Endometrial microvascular endothelial cells (primary cell): ENCODE measurements around the gene NOMO2. TPM values are rescaled to one million over a fixed set of nuclear protein-coding genes. Genes with fewer than 3 reads are reported as not detected.
"Not testable (repeated sequence)": the region's sequence is repeated elsewhere in the genome, so short reads cannot be mapped to it uniquely, and the experiment has no call there.

Experiments
- in situ Hi-C: cut with HindIII; loops from 2 replicates; pipeline ENCODE4 v1.10.0; 2017; ENCODE audit warnings: low sequenced_read_pairs, low pct_unique_long_range_greater_than_20kb; ENCODE audit errors: inconsistent ontology term
- total RNA-seq: library from RNA; depleted of rRNA; stranded (reverse); fragments of >200 nt; gene quantifications from one replicate; pipeline ENCODE4 v1.2.3, GENCODE V29; 2015; ENCODE audit errors: inconsistent ontology term

NOMO2 gene
- total RNA-seq, 1 donor from 2014 or later, result 136 TPM

DNA sequence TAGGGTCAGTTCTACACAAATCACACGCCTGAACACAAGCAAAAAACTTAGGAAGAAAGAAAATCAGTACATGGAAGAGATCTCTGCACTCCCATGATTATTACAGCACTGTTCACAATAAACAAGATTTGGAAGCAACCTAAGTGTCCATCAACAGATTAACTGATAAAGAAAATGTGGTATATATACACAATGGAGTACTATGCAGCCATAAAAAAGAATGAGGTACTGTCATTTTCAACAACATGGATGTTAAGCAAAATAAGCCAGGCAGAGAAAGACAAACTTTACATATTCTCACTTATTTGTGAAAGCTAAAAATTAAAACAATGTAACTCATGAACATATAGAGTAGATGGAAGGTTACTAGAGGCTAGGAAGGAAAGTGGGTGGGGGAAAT, 16.0 kb upstream of the NOMO2 start:
- in situ Hi-C loops, result not testable (repeated sequence)

- in situ Hi-C loops, result not testable (repeated sequence)
Measured at GRCh38 chr16:18575945-18576344, 14.0 kb upstream of the NOMO2 start.

DNA sequence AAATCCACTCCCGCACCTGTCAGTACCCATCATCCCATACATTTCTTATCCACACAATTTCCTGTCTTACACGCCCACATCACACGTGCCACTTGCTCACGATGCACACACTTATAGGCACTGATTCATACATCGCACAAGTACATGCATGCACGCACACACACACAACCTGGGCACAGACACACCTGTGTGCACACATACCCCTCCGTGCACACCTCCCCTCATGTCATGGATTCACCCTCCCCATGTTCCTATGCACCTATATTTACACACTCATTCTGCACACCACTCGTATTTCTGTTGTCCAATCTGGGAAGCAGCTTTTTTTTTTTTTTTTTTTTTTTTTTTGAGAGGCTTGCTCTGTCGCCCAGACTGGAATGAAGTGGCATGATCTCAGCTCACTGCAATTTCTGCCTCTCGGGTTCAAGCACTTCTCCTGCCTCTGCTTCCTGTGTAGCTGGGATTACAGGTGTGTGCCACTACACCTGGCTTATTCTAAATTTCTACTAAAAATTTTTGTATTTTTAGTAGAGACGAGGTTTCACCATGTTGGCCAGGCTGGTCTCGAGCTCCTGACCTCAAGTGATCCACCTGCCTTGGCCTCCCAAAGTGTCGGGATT, 13.5 kb upstream of the NOMO2 start:
- in situ Hi-C loops, result not testable (repeated sequence)

DNA sequence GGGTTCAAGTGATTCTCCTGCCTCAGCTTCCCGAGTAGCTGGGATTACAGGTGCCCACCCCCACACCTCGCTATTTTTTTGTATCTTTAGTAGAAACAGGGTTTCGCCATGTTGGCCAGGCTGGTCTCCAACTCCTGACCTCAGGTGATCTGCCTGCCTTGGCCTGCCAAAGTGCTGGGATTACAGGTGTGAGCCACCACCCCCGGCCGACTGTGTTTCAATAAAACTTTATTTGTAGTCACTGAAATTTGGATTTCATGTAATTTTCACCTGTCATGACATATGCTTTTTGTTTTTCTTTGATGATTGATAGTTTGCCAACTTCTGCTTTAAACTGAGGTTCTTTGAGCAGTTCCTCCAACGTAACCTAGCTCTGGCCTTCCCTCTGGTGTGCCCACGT, 12.0 kb upstream of the NOMO2 start:
- in situ Hi-C loops, result not testable (repeated sequence)

- in situ Hi-C loops, result not testable (repeated sequence)
Measured at GRCh38 chr16:18572973-18573372, 11.1 kb upstream of the NOMO2 start.

DNA sequence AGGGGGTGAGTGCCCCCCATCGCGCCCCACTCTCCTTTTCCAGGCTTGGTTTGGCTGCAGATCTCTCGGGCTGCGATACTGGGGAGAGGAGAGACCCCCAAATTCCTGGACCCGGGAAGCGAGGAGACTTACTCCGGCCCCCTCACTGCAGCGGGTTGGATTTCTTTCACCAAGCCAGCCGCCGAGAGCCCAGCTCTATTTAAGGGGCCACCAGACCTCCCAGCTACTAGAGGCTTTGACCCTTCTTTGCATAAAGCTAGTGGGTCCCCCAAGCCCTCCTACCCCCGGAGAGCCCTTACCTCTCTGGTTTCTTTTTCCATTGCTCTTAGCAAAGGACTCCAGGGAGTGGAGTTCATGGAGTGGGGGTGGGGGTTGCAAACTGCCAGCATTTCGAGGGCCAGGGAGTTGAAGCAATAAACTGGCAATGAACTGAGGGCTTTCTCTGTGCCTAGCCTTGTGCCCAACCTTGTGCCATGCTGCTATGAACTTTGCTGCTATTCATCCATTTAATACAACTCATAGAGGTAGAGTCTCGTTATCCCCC, 9.5 kb upstream of the NOMO2 start:
- in situ Hi-C loops, result not testable (repeated sequence)

GRCh38 chr16:18570529-18571306, 8.8 kb upstream of the NOMO2 start:
- in situ Hi-C loops, result not testable (repeated sequence)

- in situ Hi-C loops, result not testable (repeated sequence)
Measured at GRCh38 chr16:18560416-18561220, 1.3 kb downstream of the NOMO2 start.

GRCh38 chr16:18553671-18554070, 8.2 kb downstream of the NOMO2 start:
- in situ Hi-C loops, result not testable (repeated sequence)

DNA sequence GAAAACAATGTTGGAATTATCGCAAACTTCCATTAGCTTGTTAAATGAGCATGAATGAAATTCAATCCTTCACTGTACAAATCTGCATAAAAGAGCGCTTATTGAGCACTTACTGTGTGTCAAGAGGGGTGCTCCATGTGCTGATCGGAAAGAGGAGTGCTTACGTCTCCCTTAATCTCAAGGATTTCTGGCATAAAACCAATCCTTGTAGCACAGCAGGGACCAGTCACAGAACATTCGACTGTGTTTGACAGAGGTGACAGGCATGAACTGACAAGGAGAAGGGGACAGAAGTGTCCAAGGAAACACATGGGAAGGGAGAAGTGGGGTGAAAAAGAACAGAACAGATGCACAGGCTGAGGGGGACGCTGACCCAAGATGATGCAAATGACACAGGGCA, 14.5 kb downstream of the NOMO2 start:
- in situ Hi-C loops, result not testable (repeated sequence)

- in situ Hi-C loops, result not testable (repeated sequence)
Measured at GRCh38 chr16:18546853-18547252, 15.0 kb downstream of the NOMO2 start.

DNA sequence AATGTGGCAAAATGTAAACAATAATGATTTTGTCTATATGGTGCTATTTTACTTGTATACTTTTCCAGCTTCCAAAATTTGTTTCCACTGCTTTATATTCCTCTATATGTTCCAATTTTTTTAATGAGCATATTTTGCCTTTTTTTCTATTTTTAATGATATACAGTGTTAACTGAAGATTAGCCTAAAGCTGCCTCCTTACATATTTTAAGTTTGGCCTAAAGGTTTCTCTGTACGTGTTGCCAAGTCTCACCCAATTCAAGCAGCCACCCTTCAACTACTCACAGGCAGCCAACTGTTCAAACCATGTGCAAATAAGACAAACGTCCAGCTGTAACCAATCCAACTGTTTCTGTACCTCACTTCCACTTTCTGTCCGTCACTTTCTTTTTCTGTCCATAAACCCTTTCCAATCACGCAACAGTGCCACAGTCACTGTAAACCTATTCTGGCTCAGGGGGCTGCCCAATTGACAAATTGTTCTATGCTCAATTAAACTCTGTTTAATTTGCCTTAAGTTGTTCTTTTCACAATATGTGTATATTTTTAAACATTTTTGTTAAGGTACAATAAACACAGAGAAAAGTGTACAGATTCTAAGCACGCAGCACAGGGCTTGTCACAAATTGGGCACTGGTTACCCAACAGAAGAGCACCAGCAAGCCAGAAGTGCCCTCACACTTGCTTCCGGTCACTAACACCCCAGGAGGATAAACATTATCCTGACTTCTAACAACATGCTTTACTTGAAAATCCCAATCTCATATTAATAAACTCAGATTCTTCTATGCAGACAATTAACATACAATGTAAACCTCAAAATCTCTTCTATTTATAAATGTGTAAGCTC, 17.4 kb downstream of the NOMO2 start:
- in situ Hi-C loops, result not testable (repeated sequence)

DNA sequence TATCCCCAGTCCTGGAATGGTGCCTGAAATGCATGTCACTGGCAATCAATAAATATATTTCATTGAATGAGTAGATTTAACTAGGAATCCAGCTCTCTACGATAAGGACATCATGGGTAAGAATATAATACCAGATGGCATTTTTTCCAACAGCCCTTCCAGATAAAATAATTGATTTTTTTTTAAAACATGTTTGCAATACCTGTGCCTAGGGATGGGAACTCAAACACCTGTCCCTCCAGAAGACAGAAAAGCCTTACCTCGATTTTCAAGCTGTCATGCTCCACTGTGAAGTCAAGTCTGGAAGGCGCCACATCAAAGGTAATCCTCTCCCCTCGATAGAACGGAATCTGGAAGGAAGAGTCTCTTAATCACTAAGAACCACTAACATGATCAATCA, 20.0 kb downstream of the NOMO2 start:
- in situ Hi-C loops, result not testable (repeated sequence)

DNA sequence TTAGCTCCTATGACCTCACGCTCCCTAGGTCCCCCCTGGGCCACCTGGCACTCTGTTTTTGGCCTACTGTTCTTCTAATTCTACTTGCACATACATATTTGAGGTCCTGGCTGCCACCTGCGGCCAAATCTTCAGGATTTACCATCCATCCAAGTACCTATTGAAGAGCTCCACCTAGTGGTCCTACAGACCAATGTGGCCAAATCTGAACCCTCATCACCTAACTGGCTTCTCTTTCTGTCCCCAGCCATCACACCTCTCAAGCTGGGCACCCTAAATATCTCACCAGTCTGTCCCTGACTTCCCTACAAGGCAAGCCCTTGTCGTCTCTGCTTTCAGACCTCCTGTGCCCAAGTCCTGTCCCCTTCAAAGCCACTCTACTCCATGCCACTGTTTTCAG, 24.9 kb downstream of the NOMO2 start:
- in situ Hi-C loops, result not testable (repeated sequence)

GRCh38 chr16:18535519-18536168, 26.3 kb downstream of the NOMO2 start:
- in situ Hi-C loops, result not testable (repeated sequence)

DNA sequence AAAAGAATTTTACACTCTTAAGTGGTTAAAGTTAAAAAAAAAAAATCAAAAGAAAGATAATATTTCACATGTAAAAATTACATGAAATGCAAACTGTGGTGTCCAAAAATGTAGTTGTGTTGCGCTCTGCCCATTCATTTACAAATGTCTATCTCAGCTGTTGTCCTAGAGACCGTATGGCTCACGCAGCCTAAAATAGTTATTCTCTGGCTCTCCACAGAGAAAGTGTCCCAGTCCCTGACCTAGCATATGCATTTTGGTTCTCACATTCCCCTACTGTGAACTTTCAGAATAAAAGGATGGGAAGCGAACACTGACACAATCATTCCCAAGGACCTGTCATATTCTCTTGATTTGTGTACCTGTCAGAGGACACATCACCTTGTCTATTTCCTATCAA, 27.6 kb downstream of the NOMO2 start:
- in situ Hi-C loops, result not testable (repeated sequence)

DNA sequence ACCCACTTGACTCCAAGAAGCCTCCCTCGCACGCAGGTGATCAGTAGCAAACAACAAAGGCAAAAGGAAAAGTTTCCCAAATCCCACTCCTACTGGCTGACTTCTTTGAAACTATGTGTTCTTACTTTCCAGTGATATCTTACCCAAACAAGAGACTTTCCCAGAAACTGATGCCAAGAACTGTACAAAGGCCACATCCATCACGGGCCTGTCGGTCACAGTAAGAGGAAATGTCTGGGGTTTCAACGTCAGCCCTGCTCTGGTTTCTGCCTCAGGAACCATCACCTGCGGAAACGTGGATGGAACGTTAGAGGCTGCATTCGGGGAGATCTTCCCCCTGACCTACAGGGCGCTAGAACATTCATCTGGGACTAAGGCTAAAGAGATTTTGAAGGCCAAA, 30.6 kb downstream of the NOMO2 start:
- in situ Hi-C loops, result not testable (repeated sequence)

GRCh38 chr16:18530329-18530728, 31.6 kb downstream of the NOMO2 start:
- in situ Hi-C loops, result not testable (repeated sequence)
